A172 (cell line): ENCODE results near the gene TMEFF2. TPM values are rescaled to one million over a fixed set of nuclear protein-coding genes. Genes with fewer than 3 reads are reported as not detected.

ENCODE experiments used
- DNase-seq: peaks from one replicate; pipeline ENCODE4 v3.0.0-alpha.2; 2015; ENCODE audit warnings: low spot score
- total RNA-seq: library from RNA; depleted of rRNA; stranded (reverse); fragments of >200 nt; shearing (Covaris generic); gene quantifications from 2 replicates; pipeline ENCODE4 v1.2.3, GENCODE V29; 2014; rRNA removed

Gene TMEFF2
- 11.1 and 15.2 TPM in 2 replicates for total RNA-seq

DNA sequence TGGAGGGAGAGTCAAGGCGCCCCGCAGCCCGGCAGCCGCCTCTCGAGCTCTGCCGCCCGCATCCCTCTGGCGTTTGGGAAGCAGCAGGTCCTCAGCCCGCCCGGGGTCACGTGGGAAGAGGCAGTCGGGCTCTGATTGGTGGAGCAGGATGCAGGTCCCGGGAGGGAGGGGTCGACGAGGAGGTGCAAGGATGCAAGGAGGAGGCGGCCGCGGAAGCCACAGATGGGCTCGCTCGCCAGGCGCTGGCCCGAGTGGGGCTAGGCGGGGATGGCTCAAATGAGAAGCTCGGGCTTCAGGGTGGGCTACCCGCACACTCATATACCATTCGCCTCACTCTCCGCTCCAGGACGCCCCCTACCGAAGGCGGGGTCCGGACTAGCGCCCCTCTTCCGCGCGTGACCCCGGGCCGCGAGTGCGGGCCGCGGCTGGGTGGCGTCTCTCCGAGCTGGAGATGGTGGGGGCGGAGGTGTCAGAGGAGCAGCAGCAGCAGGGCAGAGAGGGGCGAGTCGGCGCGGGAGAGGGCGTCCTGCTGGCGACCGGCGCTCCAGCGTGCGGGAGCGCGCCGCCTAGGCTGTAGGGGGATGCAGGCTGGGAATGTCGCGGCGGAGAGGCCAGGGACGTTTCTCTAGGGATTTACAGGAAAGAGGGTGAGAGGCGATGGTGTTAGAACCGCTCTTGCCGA is at the start of gene TMEFF2:
Gene TMEFF2, minus strand, starts transcription at position 68 of the 682 bp plus-strand sequence. CDS start 409 bp downstream, outside the sequence.
- DNase-seq, result peak; percentile 88

- DNase-seq, result peak; percentile 28
These were observed 48.8 kb upstream of the TMEFF2 start for GRCh38 chr2:192243488-192243887.

- peak; percentile 74 for DNase-seq
These were observed 41.4 kb upstream of the TMEFF2 start for GRCh38 chr2:192236136-192236535.

DNA sequence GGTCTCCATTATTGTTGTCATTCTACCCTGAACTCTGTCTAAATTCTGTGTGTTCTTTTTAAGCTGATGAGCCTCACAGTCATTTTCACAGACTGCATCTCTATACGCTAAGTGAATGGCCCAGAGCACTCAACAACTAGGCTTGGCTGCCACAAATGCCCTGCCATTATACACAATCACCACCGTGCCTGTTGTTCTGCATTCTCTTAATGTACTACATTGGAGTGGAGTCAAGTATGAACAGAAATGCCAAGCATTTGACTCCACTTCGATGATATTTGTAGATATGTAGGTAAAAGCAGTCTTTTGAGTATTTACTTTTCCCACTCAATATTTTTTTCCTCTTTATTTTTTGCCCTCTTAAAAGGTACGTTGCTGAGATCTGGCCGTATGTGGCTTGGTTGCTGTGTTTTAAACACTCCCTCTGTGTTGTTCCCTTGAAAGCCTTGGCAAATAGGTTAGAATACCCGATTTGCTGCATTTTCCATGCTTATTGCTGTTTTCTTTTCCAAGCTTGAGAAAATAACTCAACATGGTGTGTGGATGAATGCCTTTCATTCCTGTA is 36.2 kb upstream of the TMEFF2 start:
- DNase-seq, result no peak

GRCh38 chr2:192228685-192229084 is 34.0 kb upstream of the TMEFF2 start:
- no peak for DNase-seq

DNA sequence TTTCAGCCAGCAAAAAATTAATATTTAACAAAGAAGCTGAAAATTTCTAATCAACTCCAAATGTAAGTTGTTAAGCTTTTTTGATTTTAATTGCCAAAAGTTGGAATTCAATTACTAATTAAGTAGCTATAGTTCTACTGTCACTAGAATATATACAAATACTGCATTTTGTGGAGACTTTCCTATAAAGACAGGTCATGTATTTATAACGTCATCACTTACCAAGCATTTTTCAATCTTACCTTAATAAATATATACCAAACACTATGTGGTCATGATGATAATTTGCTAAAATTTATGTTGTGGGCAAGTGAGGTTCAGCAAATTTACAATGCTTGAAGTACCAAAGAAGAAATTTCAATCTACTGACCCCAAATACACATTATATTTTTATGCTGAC is 24.2 kb upstream of the TMEFF2 start:
- DNase-seq, result no peak

DNA sequence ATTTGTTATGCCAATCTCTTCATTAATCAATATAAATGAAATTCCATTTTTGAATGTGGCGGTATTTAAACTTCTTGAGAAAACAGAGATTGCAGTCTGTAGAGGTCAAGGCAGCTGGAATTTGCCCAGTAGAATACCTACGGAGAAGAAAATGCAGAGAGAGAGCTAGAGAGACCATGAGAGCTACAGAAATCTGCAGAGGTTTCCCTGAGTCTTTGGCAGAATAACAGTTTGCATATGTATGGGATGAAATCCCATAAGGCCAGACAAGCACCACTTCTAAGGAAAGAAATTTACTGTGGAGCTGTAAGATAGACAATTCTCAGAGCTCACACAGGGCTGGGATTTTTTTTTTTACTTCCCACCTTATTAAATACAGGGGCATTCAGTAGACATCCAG is 23.6 kb upstream of the TMEFF2 start:
- DNase-seq, result no peak

- DNase-seq, result no peak
These were observed 21.6 kb upstream of the TMEFF2 start for GRCh38 chr2:192216336-192216735.

GRCh38 chr2:192215096-192215877 is 20.6 kb upstream of the TMEFF2 start:
- no peak for DNase-seq

- no peak for DNase-seq
These were observed 14.1 kb upstream of the TMEFF2 start for GRCh38 chr2:192208848-192209247.

DNA sequence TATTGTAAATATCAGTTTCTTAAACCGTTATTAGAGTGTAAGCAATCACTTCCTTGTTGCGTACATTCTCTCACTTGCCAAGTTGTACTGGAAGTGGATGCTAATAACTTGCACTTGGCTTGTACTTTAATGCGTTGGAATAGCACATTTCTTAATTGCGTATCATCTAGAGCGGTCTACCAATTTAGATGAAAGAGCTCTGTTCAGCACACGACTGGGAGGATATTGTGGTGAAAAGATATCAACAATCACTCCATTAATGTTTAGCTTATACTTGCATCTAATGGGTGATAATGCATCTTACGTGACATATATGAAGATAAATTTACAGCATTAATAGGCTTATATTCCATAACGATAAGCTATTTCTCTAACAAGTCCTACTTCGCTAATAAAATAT is 11.7 kb upstream of the TMEFF2 start:
- DNase-seq, result no peak

DNA sequence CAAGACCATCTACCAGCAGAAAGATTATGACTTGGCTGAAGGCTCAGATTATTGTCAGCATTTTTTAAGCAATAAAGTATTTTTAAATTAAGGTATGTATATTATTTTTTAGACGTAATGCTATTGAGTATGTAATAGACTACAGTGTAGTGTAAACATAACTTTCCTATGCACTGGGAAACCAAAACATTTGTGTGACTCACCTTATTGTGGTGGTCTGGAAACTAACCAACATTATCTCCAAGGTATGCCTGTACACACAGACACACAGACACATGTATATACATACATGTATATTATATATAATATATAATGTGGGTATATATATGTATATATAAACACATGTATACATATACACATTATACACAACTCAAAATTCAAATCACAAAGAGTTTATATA is 9.1 kb upstream of the TMEFF2 start:
- DNase-seq, result no peak

DNA sequence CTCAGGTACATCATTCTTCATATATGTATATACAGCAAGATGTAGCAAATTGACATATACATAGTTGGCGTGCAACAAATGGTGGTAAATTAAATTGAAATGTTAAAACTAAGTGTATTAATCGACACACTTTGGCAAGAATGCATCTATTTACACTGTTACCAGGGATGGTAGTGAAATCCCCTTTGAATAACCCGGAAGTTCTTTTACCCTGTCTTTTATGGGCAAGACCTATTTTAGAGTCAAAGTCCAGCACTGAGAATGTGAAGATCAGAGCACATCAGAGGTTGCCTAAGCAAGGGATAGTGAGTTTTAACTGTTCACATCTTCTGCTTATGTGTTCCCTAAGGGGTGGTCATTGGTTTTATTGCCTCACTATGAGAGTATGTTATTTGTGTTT is 7.6 kb upstream of the TMEFF2 start:
- DNase-seq, result no peak

- no peak for DNase-seq
These were observed 6.4 kb upstream of the TMEFF2 start for GRCh38 chr2:192201116-192201515.

- peak; percentile 8 for DNase-seq
These were observed 2.6 kb upstream of the TMEFF2 start for GRCh38 chr2:192197357-192197756.

DNA sequence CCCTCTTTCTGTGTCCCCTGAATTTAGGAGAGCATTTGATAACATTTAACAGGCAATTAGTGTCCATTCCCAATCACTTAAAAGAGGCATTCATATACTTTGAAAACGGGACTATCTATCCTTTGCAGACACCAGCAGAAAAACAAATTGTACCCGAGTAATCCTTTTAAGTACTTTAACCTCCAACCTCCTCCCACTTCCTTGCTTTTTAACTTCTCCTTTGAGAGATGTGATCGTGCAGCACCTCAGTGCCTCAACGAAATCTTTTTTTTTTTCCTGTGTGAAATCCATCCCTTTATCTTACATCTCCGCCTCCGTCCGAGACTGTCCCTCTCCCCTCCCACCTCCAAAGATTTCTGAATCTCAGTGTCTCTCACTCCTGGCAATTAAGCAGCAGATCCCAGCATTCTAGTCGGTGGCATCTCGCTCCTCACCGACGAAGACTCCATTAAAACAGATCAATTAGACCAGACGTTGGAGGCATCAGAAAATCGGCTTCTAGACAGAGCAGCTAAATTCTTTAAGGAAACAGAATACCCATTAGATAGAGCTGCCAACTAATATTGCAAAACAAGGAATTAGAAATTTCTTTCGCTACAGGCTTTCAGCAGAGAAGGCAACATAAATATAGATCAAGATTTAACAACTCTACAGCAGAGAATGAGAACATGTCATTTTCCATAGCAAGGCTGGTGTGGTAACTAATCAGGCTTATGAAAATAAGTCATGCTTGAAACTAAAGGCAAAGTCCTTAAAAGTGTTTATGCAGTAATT is 1.9 kb upstream of the TMEFF2 start:
- DNase-seq, result peak; percentile 16

GRCh38 chr2:192195548-192196418 is 1.1 kb upstream of the TMEFF2 start:
- peak; percentile 33 for DNase-seq

- no peak for DNase-seq
These were observed 368 bp downstream of the TMEFF2 start for GRCh38 chr2:192194265-192194865.

GRCh38 chr2:192190474-192190873 is 4.3 kb downstream of the TMEFF2 start:
- peak; percentile 38 for DNase-seq

- no peak for DNase-seq
These were observed 7.9 kb downstream of the TMEFF2 start for GRCh38 chr2:192186806-192187205.

- DNase-seq, result no peak
These were observed 10.4 kb downstream of the TMEFF2 start for GRCh38 chr2:192184349-192184748.
